ENCODE data around the gene FGR. TPM values are rescaled to one million over a fixed set of nuclear protein-coding genes. Genes with fewer than 3 reads are reported as not detected.

FGR gene
- total RNA-seq, 1 experiment from 2014 or later = not detected

DNA sequence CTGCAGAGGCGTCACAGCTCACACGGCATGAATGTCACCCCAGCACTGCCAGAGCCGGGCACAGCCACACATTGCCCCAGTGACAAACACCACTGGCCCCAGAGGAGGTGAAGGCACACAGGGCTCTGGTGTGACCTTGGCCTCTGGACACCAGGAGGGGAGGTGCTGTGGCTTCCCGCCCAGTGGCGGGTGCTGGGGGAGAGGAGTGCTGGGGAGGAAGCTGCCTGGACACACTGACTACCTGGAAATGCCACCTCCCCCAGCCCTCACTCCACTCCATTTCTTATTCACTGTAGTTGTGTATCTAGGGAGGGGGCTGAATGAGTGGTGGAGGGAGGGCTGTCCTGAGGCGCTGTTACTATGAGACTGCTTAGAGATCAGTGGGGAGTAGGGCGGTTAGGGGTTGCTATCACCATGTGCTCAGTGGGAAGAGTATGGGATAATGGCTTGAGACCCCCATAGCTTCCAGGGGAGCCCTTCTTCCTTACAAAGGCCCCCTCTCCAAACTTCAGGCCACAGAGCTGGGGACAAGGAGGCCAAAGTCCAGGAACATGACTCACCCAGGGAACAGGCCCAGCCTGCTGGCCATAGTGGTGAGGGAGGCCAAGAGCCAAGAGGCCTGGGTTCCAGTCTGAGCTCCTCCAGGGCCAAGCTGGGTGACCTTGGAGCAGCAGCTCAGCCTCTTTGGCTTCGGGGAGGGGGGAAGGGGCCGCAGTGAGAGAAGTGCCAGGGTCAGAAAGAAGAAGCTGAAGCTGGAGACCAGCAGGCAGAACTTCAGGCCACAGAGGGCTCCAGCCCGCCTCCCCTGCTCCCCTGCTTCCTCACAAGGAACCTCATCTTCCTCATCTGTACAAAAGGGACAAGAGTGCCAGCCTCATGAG, 71.2 kb downstream of the FGR start:
- Histone ChIP-seq H2AFZ (ENCODE audit: low read depth, low read length, poor library complexity, severe bottlenecking) (no peak overlapping the region), H3K4me2 (ENCODE audit: low read length) (peak overlapping the region; percentile 69), H3K4me1 (ENCODE audit: control insufficient read depth in 1 of 2, insufficient read depth in 2 of 2, low read length in 2 of 2) (peaks cover 37 to 72% of the 10 kb centered on the region in 2 experiments), H3K36me3 (ENCODE audit: control insufficient read depth in 1 of 2, insufficient read depth in 2 of 2, low read length in 2 of 2) (no peaks in the 10 kb centered on the region; a peak in 2 of 4 replicates), H3K9me3 (ENCODE audit: control insufficient read depth in 1 of 2, insufficient read depth in 1 of 2, low read depth in 1 of 2, low read length in 2 of 2) (no peaks in the 10 kb centered on the region), H3K9me2 (ENCODE audit: insufficient read depth) (no peaks in the 10 kb centered on the region), H3K27me3 (ENCODE audit: insufficient read depth, low read length) (no peaks in the 10 kb centered on the region), H3K9ac (ENCODE audit: low read length) (peak overlapping the region; percentile 37), H3K27ac (ENCODE audit: low read depth, low read length) (peak overlapping the region; percentile 51), H3K79me2 (ENCODE audit: insufficient read depth, low read length) (peaks cover 54% of the 10 kb centered on the region; the same call in 1 of the 2 replicates), H4K20me1 (ENCODE audit: insufficient read depth) (no peaks in the 10 kb centered on the region), H3K4me3 (replicated peaks in 1 of 2; ENCODE audit: low read depth in 1 of 2, low read length in 2 of 2) (peak overlapping the region; percentile 13 to 22; a peak in 2 of 4 replicates)
- intact Hi-C loops (cut with micrococcal nuclease) = no loop called here
- TF ChIP-seq POLR2AphosphoS5 (IDR thresholded peaks at IDR 0.05; ENCODE audit: low read depth, low read length) = peak; percentile 16; the same call in 1 of the 2 replicates
- no peak for TF ChIP-seq ZNF274 (IDR thresholded peaks at IDR 0.05; ENCODE audit: low read depth, low read length)
- peak; percentile 35; the same call in 1 of the 2 replicates for TF ChIP-seq MAX (IDR thresholded peaks at IDR 0.05)
- TF ChIP-seq SIN3A (IDR thresholded peaks at IDR 0.05; ENCODE audit: low read depth) = no peak
- TF ChIP-seq EZH2phosphoT487 (IDR thresholded peaks at IDR 0.05; ENCODE audit: borderline replicate concordance) = no peak
- TF ChIP-seq CTCF (IDR thresholded peaks at IDR 0.05 in 2 of 3, conservative IDR thresholded peaks at IDR 0.05 in 1 of 3; ENCODE audit: borderline replicate concordance in 1 of 3, insufficient read depth in 1 of 3, low read depth in 2 of 3, low read length in 2 of 3) = no peak
- no peak for TF ChIP-seq YY1 (IDR thresholded peaks at IDR 0.05; ENCODE audit: extremely low read depth, insufficient replicate concordance, low read depth, low read length)
- TF ChIP-seq JUND (IDR thresholded peaks at IDR 0.05) = no peak
- peak; percentile 75 for TF ChIP-seq SP1 (IDR thresholded peaks at IDR 0.05; ENCODE audit: low read depth)
- no peak for TF ChIP-seq SRF (IDR thresholded peaks at IDR 0.05; ENCODE audit: low read depth)
- DNase-seq (ENCODE audit: low read depth, low spot score) (no peak), ATAC-seq (no peak)
- RAD21 ChIA-PET (ENCODE audit: low non-redundant PET in 1 of 2, low total read pairs in 2 of 2, uncharacterized antibody in 2 of 2, unreplicated experiment in 2 of 2) = no interaction called here
- CTCF ChIA-PET = interaction anchor here (1.3 kb wide), 1 partner anchor 37 kb away, joined by 3 read pairs; no protein-coding TSS in a partner anchor
- POLR2A ChIA-PET = no interaction called here
- BruUV-seq (replicated peaks) = no TSS peak
